ENCODE measurements around the gene LIN37. TPM values are rescaled to one million over a fixed set of nuclear protein-coding genes. Genes with fewer than 3 reads are reported as not detected.
A peak's percentile ranks its signal among the peaks of the same experiment; 100 is the strongest.

Gene LIN37, protein sequence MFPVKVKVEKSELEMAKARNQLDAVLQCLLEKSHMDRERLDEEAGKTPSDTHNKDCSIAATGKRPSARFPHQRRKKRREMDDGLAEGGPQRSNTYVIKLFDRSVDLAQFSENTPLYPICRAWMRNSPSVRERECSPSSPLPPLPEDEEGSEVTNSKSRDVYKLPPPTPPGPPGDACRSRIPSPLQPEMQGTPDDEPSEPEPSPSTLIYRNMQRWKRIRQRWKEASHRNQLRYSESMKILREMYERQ
- total RNA-seq, result 9.0 TPM

DNA sequence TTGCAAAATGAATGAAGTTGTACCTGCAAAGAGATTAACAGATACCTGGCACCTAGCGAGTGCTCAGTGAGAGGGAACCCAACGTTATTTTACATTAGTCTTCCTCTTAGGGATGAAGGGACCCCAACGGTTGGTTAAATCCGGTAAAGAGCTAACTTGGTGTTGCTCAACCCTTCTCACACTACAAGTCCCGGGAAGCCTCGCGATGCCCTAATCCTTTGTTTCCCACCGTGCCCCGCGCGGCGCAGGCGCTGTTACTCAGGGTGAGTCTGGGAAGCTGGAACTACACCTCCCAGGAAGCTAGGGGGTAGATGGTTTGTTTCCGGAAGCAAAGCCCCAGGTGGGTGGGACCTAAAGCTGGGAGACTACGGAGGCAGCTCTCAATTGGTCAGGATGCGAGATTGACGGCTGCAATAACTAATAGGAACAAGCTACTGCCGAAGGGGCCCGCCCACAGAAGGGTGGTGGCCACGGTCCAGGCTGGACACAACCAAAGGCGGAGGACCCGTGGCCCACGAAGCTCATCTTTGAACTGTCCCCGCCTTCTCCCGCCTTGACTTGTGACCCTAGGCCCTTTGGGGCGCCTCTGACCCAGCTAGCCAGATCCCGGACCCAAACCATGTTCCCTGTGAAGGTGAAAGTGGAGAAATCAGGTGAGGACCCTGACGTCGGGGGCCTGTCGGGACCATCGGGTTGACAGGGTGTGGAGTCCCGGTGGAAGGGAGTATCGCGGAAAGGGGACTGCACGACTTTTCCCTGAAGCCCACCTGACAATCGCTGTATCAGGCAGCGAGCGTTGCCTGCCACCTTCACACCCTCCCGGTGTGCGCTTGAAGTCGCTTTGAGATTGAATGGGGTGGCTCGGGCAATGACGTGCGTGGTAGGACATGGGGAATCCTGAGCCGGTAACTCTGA, at the start of gene LIN37:
Gene LIN37, plus strand, starts transcription at position 471 of the 915 bp plus-strand sequence. Its CDS starts 149 bp downstream, at position 620.
- FAIRE-seq (peak; percentile 96), DNase-seq (ENCODE audit: low spot score in 2 of 2) (peak; percentile 88 to 90)

DNA sequence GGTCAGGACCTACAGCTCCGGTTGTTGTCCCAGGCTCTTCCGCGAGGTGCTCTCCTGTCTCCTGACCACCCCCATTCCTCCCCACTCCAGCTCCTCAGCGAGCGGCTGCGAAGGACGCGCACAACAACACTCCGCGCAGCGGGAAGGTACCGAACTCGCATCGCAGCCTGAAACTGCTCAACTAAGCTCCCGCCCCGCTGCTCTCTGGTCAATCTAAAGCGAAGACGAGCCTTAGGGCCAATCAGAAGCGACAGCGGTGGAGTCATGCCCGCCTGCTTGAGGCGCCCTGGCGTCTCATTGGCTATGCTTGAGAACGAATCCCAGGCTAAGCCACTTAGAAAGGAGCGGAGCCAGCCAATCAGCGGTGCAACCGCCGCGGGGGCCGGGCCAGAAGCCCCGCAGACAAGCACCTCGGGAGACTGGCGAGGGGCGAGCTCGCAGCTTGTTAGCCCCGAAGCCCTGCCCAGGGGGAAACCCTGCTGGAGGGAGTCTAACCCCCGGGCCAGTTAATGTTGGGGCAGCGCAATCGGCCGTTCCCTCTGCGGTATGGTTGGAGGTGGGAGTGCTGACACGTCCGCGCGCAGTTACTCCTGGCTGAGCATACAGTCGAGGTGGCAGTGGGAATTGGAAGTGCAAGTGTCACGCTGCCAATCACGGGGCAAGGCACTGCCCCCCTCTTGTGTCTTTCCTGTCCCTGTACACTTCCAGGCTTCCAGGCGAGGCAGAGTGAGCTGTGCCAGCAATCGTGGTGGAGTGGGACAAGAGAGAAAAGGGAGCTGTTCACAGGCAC, 46.0 kb upstream of the LIN37 start:
- peak; percentile 81 for FAIRE-seq
- peak; percentile 91 to 97 for DNase-seq (ENCODE audit: low spot score in 2 of 2)

DNA sequence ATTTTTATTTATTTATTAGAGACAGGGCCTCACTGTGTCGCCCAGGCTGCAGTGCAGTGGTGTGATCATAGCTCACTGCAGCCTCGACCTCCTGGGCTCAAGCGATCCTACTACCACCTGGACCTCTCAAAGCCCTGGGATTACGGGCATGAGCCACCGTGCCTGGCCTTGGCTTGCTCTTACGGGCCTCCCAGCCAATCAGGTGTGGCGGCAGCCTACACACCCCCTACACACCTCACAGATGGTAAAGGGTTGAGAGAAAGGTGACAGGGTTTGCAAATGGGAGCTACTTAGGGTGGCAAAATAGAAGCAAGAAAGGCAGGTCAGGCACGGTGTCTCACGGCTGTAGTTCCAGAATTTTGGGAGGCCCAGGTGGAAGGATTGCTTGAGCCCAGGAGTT, 45.0 kb upstream of the LIN37 start:
- no peak for DNase-seq (ENCODE audit: low spot score in 2 of 2)
- no peak for FAIRE-seq

DNA sequence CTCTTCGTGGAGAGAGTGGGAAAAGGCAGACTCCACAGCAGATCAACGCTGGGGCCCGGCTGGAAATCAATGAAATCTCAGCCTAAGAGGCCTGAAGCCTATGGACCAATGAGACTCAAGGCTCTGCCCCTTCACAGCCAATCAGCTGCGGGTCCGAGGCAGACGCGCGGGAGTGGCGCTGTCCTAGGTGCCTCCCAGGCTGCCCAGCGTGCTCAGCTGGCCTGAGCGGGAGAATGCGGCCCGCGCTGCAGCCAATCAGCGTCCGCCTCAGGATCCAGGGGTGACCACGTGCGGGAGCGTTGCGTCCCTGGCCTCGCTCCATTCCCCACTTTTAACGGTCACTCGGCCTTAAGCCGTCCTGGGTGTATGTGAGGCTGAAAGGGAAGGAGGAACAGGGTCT, 44.2 kb upstream of the LIN37 start, which contains the start of gene ZBTB32:
Gene ZBTB32, plus strand, starts transcription at position 341 of the 400 bp plus-strand sequence. CDS start 10,069 bp downstream, outside the sequence.
- no peak for FAIRE-seq
- no peak for DNase-seq (ENCODE audit: low spot score in 2 of 2)

DNA sequence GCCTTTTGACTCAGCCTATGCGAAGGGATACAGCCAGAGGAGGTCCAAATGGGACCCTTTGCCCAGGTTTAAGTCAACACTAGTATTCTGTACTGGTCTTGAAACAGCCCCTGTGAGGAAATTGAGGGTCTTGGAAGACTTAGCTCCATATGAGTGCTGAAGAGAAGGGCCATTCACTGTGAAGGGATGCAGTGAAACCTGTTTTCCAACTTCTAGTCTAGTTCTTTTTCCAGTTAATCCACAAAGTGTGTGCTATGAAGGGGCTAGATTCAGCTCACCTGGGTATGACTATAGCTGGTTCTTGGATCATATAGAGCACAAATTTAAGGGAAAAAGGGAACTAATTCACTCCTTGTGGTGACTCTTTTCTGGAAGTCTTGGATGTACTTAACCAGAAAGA, 40.0 kb upstream of the LIN37 start:
- FAIRE-seq, result no peak
- no peak for DNase-seq (ENCODE audit: low spot score in 2 of 2)

DNA sequence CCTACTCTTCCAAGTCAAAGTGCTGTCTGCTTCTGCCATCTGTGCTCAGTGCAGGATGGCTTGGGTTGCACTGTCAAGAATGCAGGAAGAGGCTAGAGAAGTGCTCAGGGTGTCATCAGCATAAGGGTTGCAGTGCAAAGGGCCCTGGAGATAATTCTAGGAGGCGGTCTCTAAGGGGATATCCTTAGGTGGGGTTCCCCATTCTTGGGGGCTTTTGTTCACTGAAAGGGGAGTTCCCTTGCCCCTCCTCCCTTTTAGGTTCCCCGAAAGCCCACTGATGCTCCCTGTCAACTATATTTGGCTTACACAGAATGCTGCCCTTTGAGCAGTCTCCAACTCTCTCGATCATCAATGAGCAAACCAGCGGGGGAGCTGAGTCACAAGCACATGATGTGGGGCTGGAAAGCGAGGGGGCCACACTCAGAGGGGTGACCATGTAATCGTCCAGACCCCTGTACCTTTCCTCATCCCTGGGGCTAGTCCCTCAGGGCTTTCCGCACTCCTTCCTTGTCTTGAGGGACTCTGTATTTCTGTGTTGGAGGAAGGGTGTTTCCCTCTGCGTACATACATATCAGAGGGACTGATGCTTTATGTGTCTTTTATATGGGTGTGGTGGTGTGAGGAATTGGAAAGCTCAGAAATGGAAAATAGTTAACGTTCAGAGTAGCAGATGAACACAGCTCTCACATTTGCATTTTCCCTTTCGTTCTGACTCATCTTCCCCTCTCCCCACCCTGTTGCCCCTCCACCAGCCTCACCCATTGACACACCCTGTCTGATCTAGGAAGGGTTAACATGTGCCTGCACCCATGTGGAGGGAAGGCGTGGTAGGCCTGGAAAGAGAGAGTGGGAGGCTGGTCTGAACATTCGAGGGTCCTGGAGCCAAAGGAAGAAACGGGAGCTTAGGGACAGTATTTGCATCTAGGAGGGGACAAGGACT, 37.3 kb upstream of the LIN37 start:
- DNase-seq (ENCODE audit: low spot score in 2 of 2), result no peak
- FAIRE-seq, result no peak

DNA sequence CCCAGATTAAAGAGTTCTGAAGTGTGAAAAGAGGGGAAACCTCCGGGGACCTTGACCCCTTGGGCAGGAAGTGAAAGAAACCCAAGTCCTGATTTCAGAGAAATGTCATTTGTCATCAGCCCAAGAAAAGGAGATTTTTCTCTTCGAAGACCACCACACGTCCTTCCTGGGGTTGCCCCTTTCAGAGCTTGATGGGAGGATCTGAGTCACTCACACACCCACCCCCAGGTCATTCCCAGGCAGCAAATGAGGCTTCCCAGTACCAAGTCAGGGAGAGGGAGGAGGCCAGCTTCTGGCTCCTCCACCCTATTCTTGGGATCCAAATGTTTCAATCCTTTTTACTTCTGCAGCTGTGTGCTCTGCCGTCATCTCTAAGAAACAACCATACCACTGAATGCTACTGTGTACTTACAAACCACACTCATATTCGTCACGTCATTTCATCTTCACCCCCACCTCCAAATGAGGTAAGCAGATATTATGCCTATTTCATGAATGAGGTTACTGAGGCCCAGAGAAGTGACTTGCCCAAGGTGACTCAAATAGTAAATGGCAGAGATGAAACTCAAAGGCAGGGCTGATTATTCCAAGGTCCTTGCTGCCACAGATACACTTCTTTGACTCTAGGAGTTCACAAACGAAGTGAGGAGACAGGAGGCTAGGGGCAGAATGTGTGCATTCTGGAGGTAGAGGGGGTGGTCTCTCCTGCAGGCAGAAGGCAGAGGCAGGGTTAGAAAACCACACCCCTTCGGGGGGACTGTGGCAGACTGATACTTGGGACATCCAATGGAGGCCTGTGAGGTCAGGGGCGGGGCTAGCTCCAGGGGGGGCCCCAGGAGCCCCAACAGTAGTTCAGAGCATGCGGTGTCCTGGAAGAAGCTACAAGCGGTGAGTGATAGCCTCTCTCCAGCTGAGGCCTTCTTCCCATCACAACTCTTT, 35.5 kb upstream of the LIN37 start:
- no peak for DNase-seq (ENCODE audit: low spot score in 2 of 2)
- FAIRE-seq, result no peak

DNA sequence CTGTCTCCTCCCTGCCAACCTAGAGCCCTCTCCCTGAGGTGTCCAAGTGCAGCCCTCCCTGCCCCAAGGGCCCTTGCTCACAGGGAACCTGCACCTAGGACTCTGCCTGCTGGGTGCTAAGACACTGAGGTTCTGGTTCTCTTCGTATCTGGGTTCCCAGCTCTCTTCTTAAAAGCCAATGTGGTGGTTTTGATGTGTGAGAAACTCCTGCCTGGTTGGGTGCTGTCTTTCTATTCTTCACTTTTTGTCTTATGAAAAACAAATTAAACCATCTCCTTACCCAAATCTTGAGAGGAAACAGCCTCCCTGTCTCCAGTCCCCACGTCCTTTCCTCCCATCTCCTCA, 34.9 kb upstream of the LIN37 start:
- no peak for FAIRE-seq

DNA sequence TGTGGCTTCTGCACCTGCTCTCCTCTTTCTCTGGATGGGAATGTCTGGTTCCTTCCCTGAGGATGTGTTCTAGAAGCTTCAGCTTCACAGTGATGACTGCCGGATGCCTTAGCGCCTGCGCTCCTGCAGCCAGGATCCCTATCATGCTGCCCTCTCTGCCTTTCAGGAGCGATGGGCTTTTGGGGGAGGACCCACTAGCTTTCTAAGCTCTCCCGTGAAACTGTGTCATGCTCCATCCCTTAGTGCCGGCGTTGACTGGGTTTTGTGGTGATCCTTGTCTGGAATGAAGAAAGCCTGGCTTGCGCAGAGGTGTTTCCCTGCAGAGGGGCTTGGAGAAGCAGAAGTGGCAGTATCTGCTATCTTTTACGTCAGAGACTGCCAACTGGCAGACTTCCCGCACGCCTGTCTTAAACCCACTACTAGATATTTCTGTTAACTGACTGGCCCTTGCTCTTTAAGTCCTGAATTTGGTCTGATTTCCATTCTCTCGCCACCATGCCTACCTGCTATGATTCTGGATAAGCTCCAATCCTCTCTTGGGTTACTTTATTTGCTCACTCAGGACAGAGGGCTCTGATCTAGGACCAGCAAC, 34.4 kb upstream of the LIN37 start:
- no peak for DNase-seq (ENCODE audit: low spot score in 2 of 2)
- FAIRE-seq, result no peak

More for the DNA sequence above, 34.9 kb upstream of the LIN37 start:
- DNase-seq (ENCODE audit: low spot score in 2 of 2), result no peak

DNA sequence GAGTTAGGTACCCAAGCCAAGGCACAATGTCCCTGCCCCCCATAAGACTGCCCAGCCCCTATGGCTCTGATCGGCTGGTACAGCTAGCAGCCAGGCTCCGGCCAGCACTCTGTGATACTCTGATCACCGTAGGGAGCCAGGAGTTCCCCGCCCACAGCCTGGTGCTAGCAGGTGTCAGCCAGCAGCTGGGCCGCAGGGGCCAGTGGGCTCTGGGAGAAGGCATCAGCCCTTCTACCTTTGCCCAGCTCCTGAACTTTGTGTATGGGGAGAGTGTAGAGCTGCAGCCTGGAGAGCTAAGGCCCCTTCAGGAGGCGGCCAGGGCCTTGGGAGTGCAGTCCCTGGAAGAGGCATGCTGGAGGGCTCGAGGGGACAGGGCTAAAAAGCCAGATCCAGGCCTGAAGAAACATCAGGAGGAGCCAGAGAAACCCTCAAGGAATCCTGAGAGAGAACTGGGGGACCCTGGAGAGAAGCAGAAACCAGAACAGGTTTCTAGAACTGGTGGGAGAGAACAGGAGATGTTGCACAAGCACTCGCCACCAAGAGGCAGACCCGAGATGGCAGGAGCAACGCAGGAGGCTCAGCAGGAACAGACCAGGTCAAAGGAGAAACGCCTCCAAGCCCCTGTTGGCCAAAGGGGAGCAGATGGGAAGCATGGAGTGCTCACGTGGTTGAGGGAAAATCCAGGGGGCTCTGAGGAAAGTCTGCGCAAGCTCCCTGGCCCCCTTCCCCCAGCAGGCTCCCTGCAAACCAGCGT, 33.6 kb upstream of the LIN37 start:
- FAIRE-seq, result no peak
- DNase-seq (ENCODE audit: low spot score in 2 of 2), result no peak

DNA sequence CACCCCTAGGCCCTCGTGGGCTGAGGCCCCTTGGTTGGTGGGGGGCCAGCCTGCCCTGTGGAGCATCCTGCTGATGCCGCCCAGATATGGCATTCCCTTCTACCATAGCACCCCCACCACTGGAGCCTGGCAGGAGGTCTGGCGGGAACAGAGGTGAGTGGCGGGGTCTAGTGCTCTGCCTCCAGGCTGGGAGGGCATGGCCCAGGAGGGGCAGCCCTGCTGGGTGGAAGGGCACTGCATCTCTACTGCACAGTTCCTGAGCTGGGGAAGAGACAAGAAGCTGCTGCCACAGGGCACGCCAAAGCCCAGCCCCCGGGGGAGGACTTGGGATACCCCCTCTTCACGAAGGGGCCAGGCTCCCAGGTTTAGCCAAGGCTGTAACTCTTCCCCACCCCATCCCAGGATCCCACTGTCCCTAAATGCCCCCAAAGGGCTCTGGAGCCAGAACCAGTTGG, 33.0 kb upstream of the LIN37 start:
- FAIRE-seq, result no peak

DNA sequence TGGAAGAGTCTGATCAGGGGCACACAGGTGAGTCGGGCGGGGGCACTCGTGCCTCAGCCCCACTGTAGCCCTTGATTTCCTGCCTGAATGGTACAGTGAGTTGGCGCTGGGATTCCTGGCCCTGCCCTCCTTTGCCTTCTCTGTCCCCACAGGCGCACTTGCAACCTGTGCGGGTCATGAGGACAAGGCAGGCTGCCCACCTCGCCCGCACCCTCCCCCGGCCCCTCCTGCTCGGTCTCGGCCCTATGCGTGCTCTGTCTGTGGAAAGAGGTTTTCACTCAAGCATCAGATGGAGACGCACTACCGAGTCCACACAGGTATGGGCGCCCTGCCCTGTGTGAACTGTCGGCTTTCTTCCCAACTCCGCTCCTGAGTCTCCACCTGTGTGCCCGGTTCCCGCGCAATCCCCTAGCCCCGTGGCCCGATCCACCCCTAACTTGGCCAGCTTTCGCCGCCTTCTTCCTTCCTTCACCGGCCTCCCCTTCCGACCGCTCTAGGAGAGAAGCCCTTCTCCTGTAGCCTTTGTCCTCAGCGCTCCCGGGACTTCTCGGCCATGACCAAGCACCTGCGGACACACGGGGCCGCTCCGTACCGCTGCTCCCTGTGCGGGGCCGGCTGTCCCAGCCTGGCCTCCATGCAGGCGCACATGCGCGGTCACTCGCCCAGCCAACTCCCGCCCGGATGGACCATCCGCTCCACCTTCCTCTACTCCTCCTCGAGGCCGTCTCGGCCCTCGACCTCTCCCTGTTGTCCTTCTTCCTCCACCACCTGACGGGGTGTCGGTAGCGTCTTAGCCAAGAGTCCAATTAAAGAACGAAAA, 32.2 kb upstream of the LIN37 start:
- DNase-seq (ENCODE audit: low spot score in 2 of 2) (peak in 1 of 2 donors; percentile 68), FAIRE-seq (no peak)

More for the DNA sequence above, 33.0 kb upstream of the LIN37 start:
- DNase-seq (ENCODE audit: low spot score in 2 of 2), result no peak

DNA sequence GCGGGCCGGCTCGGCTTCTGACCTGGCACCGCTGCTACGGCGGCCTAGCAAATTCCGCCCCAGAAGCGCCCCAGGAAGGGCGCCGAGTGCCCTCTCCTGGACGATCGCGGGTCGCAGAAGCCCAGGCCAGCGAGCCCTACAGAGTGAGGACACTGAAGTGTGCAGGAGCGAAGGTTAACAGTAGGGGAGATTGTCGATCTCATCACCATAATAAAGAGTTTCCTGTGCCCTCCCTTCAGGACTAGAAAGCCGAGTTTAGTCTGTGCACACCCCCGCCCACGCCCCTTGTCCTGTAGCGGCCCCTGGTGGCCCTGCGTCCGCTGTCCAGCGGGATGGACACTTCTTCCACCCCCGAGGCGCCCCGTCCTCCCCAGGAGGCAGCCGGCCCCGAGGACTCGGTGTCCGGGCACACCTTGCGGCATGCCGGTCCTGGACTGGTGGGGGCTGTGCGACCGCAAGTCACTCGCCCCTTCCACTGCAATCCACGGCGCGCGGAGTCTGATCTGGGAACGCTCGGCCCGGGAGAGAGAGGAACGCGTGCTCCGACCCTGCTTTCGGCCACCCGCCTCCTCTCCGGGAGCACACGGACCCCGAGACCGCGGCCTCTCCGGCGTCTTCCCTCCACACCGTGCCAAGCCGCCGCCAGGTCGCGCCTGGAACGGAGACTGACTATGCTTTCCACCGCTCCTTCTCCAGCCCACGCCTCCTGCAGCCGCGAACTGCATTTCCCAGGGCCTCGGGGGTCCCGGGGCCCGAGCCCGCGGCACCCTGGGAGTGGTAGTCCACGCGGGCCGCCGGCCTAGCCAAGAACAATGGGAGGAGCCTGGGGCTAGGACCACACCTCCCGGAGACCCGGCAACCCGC, 31.3 kb upstream of the LIN37 start:
- DNase-seq (ENCODE audit: low spot score in 2 of 2) (peak; percentile 90 to 100), FAIRE-seq (no peak)

DNA sequence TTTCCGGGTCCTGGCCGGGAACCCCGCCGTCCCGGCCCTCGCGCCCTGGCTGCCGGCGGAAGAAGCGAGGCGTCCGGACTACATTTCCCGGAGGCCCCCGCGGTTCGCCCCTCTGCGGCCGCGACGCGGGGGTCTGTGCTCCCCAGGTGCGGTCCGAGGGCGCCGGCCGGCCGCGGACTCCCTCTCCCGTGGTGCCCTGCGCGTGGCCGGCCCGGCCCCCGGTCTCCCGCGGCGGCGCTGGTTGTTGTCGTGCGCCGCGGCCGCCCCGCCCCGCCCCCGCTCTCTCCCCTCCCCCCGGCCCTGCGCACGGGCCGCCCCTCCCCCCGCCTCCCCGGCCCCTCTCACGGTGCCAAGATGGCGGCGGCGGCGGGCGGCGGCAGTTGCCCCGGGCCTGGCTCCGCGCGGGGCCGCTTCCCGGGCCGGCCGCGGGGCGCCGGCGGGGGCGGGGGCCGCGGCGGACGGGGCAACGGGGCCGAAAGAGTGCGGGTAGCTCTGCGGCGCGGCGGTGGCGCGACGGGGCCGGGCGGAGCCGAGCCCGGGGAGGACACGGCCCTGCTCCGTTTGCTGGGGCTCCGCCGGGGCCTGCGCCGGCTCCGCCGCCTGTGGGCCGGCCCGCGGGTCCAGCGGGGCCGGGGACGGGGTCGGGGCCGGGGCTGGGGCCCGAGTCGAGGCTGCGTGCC, 30.6 kb upstream of the LIN37 start, which contains the start of gene KMT2B:
Gene KMT2B, plus strand, starts transcription at position 339 of the 680 bp plus-strand sequence. Its CDS starts 16 bp downstream, at position 355.
- peak; percentile 100 for DNase-seq (ENCODE audit: low spot score in 2 of 2)
- FAIRE-seq, result no peak

Measured in frontal cortex (tissue), 4 donors.